ENCODE measurements around the gene SLC1A6. TPM values are rescaled to one million over a fixed set of nuclear protein-coding genes. Genes with fewer than 3 reads are reported as not detected.
"Not testable (repeated sequence)": the region's sequence is repeated elsewhere in the genome, so short reads cannot be mapped to it uniquely, and the experiment has no call there.

The SLC1A6 gene
- polyA plus RNA-seq (2014; cell fraction: cytosol; rRNA removed): 0.43 and 3.5 TPM in 2 replicates
- polyA plus RNA-seq (2014; cell fraction: nucleus; rRNA removed): 0.20 TPM in 1 of 2 replicates, not detected in the other

GRCh38 chr19:14979476-14980255, at the start of gene SLC1A6:
Gene SLC1A6 (minus strand): TSS chr19:14979864. CDS start chr19:14972910, 6,954 bp downstream.
- no peak for DNase-seq (ENCODE audit: low spot score)

- no peak for DNase-seq (ENCODE audit: low spot score)
Measured at GRCh38 chr19:15028490-15028889, 48.8 kb upstream of the SLC1A6 start.

GRCh38 chr19:15025217-15025616, 45.6 kb upstream of the SLC1A6 start:
- DNase-seq (ENCODE audit: low spot score): no peak

- DNase-seq (ENCODE audit: low spot score): no peak
Measured at GRCh38 chr19:15022752-15023151, 43.1 kb upstream of the SLC1A6 start.

- no peak for DNase-seq (ENCODE audit: low spot score)
Measured at GRCh38 chr19:15021286-15022007, 41.8 kb upstream of the SLC1A6 start.

GRCh38 chr19:15018836-15019235, 39.2 kb upstream of the SLC1A6 start:
- DNase-seq (ENCODE audit: low spot score): not testable (repeated sequence)

GRCh38 chr19:15015946-15016542, 36.4 kb upstream of the SLC1A6 start:
- DNase-seq (ENCODE audit: low spot score): no peak

- no peak for DNase-seq (ENCODE audit: low spot score)
Measured at GRCh38 chr19:15014579-15014978, 34.9 kb upstream of the SLC1A6 start.

- no peak for DNase-seq (ENCODE audit: low spot score)
Measured at GRCh38 chr19:15010501-15011300, 31.0 kb upstream of the SLC1A6 start.

- DNase-seq (ENCODE audit: low spot score): no peak
Measured at GRCh38 chr19:15008308-15008707, 28.6 kb upstream of the SLC1A6 start.

GRCh38 chr19:14997981-14998380, 18.3 kb upstream of the SLC1A6 start:
- no peak for DNase-seq (ENCODE audit: low spot score)

GRCh38 chr19:14992780-14993179, 13.1 kb upstream of the SLC1A6 start:
- no peak for DNase-seq (ENCODE audit: low spot score)

- DNase-seq (ENCODE audit: low spot score): no peak
Measured at GRCh38 chr19:14985133-14985532, 5.5 kb upstream of the SLC1A6 start.

GRCh38 chr19:14978161-14978776, 1.4 kb downstream of the SLC1A6 start:
- DNase-seq (ENCODE audit: low spot score): no peak

- no peak for DNase-seq (ENCODE audit: low spot score)
Measured at GRCh38 chr19:14977128-14977527, 2.5 kb downstream of the SLC1A6 start.

GRCh38 chr19:14974488-14974887, 5.2 kb downstream of the SLC1A6 start:
- no peak for DNase-seq (ENCODE audit: low spot score)

- no peak for DNase-seq (ENCODE audit: low spot score)
Measured at GRCh38 chr19:14972676-14973075, 7.0 kb downstream of the SLC1A6 start.

GRCh38 chr19:14971474-14971873, 8.2 kb downstream of the SLC1A6 start:
- DNase-seq (ENCODE audit: low spot score): no peak

GRCh38 chr19:14968247-14968646, 11.4 kb downstream of the SLC1A6 start:
- DNase-seq (ENCODE audit: low spot score): no peak

GRCh38 chr19:14961956-14962685, 17.5 kb downstream of the SLC1A6 start:
- DNase-seq (ENCODE audit: low spot score): no peak
